HUES48 (cell line): Measurements from ENCODE around the gene ZNG1F.
"Not testable (repeated sequence)": the region's sequence is repeated elsewhere in the genome, so short reads cannot be mapped to it uniquely, and the experiment has no call there.

Experiments used
- H3K27ac ChIP-seq: one replicate; pipeline ENCODE4 v1.7.0; 2013; ENCODE audit warnings: low read depth, low read length, inconsistent platforms
- H3K27me3 ChIP-seq: 2 replicates; pipeline ENCODE4 v1.6.1; 2013; ENCODE audit warnings: mild to moderate bottlenecking, low read length; ENCODE audit not compliant: control insufficient read depth, insufficient read depth
- H3K36me3 ChIP-seq: 2 replicates; pipeline ENCODE4 v1.6.1; 2013; ENCODE audit warnings: low read length; ENCODE audit not compliant: control insufficient read depth, insufficient read depth
- H3K4me1 ChIP-seq: 2 replicates; pipeline ENCODE4 v1.6.1; 2013; ENCODE audit warnings: mild to moderate bottlenecking, low read length; ENCODE audit not compliant: control insufficient read depth, insufficient read depth
- H3K4me3 ChIP-seq: 2 replicates; pipeline ENCODE4 v1.5.1; 2013; ENCODE audit warnings: mild to moderate bottlenecking, low read depth, low read length
- H3K9ac ChIP-seq: 2 replicates; pipeline ENCODE4 v1.6.1; 2013; ENCODE audit warnings: mild to moderate bottlenecking, low read depth, low read length, moderate library complexity
- H3K9me3 ChIP-seq: 2 replicates; pipeline ENCODE4 v1.6.1; 2013; ENCODE audit warnings: low read length; ENCODE audit not compliant: control insufficient read depth, insufficient read depth

ZNG1F gene

GRCh38 chr9:41098759-41099158 lies 90.4 kb downstream of the ZNG1F start:
- H3K9me3 ChIP-seq, H3K9ac ChIP-seq, H3K27ac ChIP-seq, H3K4me3 ChIP-seq, H3K4me1 ChIP-seq, H3K36me3 ChIP-seq: not testable (repeated sequence)
- H3K27me3 ChIP-seq, result peaks cover 11% of the 10 kb centered on the region

DNA sequence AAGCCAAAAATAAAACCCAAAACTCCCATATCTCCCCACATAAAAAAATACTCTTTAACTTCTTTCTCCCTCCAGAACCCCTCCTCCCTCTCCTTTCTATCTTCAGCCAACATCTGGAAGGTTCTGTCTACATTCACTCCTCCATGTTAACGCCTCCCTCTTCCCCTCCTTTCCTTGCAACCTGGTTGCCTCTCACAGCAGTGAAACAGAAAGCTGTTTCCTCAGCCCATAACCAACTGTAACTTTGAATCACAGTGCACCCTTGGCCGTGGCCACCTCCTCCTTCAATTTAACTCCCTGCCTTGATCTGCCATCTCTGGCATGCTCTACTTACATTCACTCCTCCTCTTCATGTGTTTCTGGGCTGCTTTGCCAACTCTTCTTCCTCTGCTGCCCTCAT lies 94.1 kb downstream of the ZNG1F start:
- not testable (repeated sequence) for H3K36me3 ChIP-seq, H3K9ac ChIP-seq, H3K27me3 ChIP-seq, H3K27ac ChIP-seq, H3K4me3 ChIP-seq, H3K4me1 ChIP-seq, H3K9me3 ChIP-seq

DNA sequence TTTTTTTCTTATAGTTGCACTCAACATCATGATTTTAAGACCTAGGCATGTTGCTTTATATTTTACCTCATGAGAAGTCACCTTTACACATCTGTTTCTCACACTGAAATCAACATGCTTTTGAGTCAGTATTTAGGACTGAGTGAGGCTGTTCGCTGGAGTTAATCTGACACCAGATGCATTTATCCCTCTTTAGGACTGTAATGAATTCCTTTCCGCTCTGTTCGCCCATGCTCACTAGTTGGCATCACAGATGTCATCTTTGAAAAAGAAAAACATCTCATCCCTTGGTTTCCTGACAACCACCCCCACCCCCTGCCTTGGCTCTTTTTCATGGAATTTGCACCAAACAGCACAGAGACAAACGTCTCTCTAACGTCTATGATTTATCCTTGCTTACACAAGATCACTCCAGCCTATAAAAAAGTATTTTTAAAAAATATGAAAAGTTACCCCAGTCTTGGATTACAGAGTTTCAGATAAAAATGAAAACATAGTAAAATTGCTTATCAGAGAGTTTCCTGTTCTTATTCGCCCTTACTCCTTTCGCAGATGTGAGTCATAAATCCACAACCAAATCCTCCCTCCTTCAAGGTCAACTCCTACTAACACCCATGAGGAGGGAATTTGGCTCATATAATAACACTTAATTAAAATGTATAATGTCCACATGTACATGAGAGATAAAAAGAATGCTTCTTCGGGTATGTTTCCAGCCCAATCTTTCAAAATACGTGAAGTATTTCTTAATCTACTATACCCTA lies 94.9 kb downstream of the ZNG1F start:
- not testable (repeated sequence) for H3K27me3 ChIP-seq, H3K4me1 ChIP-seq, H3K9ac ChIP-seq, H3K36me3 ChIP-seq, H3K4me3 ChIP-seq, H3K9me3 ChIP-seq, H3K27ac ChIP-seq

- not testable (repeated sequence) for H3K4me1 ChIP-seq, H3K27ac ChIP-seq, H3K9me3 ChIP-seq, H3K9ac ChIP-seq, H3K36me3 ChIP-seq, H3K4me3 ChIP-seq
- H3K27me3 ChIP-seq, result peaks cover 23% of the 10 kb centered on the region
Measured at GRCh38 chr9:41090922-41091321, 98.2 kb downstream of the ZNG1F start.

- H3K4me3 ChIP-seq, H3K9ac ChIP-seq, H3K4me1 ChIP-seq, H3K9me3 ChIP-seq, H3K27ac ChIP-seq, H3K36me3 ChIP-seq: not testable (repeated sequence)
- peaks cover 27% of the 10 kb centered on the region for H3K27me3 ChIP-seq
Measured at GRCh38 chr9:41090386-41090785, 98.7 kb downstream of the ZNG1F start.

DNA sequence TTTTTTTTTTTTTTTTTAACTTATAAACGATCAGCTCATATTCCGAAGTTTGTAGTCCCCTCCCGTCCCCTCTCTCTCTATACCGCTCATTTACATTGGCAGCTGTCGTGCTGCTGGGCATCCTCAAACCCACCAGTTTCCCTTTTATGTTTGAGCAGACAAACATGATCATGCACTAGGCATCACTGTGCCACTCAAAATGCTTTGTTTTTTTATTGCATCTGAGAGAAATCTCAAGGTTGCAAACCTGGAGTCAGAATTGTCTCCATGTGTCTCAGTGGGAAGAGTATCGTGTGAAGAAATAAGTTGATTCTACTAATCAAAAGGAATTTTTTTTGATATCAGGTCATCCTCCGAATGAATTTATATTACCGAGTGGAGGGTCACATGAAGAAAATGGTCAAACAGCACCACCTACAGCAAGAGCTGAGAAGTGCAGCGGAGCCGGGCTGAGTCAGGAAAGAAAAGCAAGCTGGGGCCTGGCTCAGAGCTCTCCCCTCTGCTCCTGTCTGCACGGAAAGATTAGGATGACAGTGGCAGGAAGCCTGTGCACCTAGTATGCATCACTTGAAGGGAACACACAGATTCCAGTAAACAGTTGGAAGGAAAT lies 100.6 kb downstream of the ZNG1F start:
- not testable (repeated sequence) for H3K4me1 ChIP-seq, H3K4me3 ChIP-seq, H3K9me3 ChIP-seq, H3K27ac ChIP-seq, H3K9ac ChIP-seq, H3K36me3 ChIP-seq
- H3K27me3 ChIP-seq, result peaks cover 34% of the 10 kb centered on the region

GRCh38 chr9:41087929-41088328 lies 101.2 kb downstream of the ZNG1F start:
- peaks cover 34% of the 10 kb centered on the region for H3K27me3 ChIP-seq

GRCh38 chr9:41087157-41087780 lies 101.8 kb downstream of the ZNG1F start:
- not testable (repeated sequence) for H3K4me1 ChIP-seq, H3K9ac ChIP-seq, H3K36me3 ChIP-seq, H3K4me3 ChIP-seq, H3K27ac ChIP-seq, H3K9me3 ChIP-seq
- peaks cover 41% of the 10 kb centered on the region for H3K27me3 ChIP-seq

More at GRCh38 chr9:41087929-41088328, 101.2 kb downstream of the ZNG1F start:
- not testable (repeated sequence) for H3K27ac ChIP-seq, H3K36me3 ChIP-seq, H3K4me1 ChIP-seq, H3K9me3 ChIP-seq, H3K9ac ChIP-seq, H3K4me3 ChIP-seq

DNA sequence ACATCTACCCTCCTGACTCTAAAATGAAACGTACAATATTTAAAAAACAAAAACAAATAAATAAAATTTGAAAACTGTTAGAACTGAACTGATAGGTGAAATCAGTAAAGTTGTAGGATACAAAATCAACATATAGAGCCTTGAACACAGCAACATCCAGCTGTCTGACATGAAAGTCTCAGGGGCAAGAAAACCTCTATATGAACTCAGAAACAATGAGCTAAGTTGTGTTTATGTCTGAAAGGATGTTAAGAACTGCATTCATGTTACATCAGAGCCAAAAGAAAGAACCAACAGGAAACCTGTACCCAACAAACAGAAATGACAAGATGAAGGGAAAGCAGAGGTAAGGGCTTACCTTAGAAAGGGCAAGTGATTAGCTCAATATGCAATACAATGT lies 102.4 kb downstream of the ZNG1F start:
- H3K27me3 ChIP-seq, result peaks cover 42% of the 10 kb centered on the region
- H3K4me1 ChIP-seq, H3K4me3 ChIP-seq, H3K27ac ChIP-seq, H3K9ac ChIP-seq, H3K9me3 ChIP-seq, H3K36me3 ChIP-seq: not testable (repeated sequence)

- not testable (repeated sequence) for H3K9ac ChIP-seq, H3K4me1 ChIP-seq, H3K4me3 ChIP-seq, H3K27ac ChIP-seq, H3K9me3 ChIP-seq, H3K36me3 ChIP-seq
- peaks cover 42% of the 10 kb centered on the region for H3K27me3 ChIP-seq
Measured at GRCh38 chr9:41086215-41086614, 102.9 kb downstream of the ZNG1F start.

DNA sequence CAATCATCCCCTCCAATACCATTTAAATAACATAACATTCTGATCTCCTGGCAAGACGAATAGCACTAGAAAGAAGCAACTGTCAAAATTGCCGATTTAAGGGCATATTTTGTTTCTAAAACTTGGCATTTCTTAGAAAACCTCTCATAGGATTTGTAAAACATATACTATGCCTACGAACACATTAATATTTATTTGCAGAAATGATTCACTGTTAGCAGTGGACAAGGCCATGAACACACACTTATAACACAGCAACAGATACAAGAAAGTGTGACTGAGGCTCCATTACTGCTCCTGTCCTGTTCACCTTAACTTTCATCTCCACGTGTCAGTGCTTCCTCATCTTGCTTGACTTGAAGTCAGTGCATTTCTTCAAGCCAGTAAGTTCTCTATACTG lies 106.8 kb downstream of the ZNG1F start:
- not testable (repeated sequence) for H3K36me3 ChIP-seq, H3K4me1 ChIP-seq, H3K27ac ChIP-seq, H3K9ac ChIP-seq, H3K9me3 ChIP-seq, H3K4me3 ChIP-seq
- peaks cover 48% of the 10 kb centered on the region for H3K27me3 ChIP-seq
